HG03439 (cell line): Measurements from ENCODE around the gene RTP2.
"Not testable (repeated sequence)": the region's sequence is repeated elsewhere in the genome, so short reads cannot be mapped to it uniquely, and the experiment has no call there.

ENCODE experiments used
- ATAC-seq: cut with Tn5 transposase; IDR thresholded peaks from one replicate; pipeline ENCODE4 v1.9.1; 2021; ENCODE audit warnings: mild to moderate bottlenecking, moderate library complexity; ENCODE audit not compliant: unreplicated experiment

Gene RTP2

DNA sequence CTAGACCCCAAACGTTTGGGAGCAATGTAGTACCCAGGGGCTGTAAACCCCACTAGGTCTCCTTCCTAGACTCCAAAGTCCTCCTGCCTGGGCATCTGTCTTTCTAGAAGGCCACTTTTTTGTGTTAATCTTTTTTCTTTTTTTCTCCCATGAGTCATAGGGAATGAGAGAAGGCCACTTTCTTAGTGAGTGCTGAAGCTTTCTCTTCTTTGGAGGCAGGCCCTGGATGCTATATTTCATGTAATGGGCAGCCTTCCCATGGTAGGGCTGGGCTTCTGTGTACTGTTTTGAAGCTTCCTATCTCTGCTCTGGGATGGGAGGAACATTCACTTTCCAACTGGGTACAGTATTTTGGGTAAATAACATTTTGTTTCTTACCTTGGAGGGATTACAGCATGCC is 15.2 kb upstream of the RTP2 start:
- ATAC-seq: no peak

DNA sequence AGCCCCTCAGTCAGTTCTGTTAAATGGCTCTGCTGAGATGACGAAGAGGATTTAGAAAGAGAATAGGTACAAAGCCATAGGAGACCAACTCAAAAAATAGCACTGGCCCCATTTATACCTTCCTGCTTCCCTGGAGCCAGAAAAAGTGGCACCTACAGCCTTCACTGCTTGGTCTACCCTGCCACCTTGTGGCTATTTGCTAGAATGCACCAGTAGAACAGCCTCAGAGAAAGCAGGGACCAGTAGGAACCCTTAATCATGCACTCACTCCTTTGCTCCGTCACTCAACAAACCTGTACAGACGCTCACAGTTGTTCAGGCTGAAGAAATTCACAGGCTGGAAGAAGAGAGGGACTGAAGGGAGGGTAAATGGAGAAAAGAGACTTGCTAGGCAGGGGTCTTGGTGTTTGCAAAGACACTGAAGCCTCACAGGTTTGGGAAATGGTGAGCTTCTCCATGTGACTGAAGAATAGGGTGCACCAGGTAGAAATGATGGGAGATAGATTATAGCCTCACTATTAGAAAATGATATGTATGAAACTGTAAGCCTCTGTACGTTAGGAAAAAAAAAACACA is 12.1 kb upstream of the RTP2 start:
- ATAC-seq: peak; percentile 82

DNA sequence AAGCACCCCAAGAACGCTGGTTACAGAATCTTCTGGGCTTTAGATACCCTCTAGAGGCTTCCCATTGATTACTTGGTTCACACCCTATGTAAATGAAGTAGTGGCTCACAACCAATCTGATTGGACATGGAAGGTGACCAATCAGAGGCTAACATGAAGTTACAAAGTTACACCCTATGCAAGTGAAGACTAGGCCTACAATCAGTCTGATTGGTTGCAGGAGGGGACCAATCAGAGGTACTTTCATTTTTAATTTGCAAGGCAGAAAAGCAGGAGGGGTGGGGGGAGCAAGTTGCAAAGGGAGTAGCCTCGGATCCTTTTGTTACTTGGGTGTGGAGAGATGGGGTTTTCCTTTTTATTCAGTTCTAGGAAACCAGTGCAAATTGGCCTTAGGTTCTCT is 11.1 kb upstream of the RTP2 start:
- ATAC-seq: no peak

DNA sequence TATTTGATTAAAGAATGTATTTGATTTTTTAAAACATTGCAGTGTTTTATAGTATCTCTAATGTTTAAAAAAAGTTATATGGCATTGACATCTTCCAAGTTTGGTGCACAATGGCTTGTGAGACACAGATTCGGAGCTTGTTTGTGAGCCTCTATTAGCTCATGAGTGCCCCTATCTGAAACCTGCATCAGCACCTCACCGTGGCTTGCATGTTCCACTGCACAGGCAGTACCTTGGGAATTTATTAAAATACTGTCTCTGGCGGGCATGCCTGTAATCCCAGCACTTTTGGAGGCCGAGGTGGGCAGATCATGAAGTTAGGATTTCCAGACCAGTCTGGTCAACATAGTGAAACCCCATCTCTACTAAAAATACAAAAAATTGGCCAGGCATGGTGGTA is 6.8 kb upstream of the RTP2 start:
- no peak for ATAC-seq

DNA sequence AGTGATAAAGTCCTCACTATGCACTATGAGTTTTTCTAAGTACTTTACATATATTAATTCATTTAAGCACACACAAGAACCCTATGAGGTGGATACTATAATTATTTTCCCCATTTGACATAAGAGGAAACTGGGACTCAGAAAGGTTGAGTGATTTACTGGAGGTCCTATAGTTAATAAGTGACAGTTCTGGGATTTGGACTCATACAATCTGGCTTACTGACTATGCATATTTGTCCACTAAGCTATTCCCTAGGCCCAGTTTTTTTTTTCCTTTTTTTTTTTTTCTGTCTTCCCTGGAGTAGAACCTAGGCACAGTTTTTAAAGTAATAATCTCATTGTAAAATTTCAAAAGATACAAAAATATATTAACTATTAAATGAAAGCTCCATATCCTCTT is 6.3 kb upstream of the RTP2 start:
- no peak for ATAC-seq

GRCh38 chr3:187706971-187707370 is 4.6 kb upstream of the RTP2 start:
- ATAC-seq: no peak

GRCh38 chr3:187705164-187705563 is 2.8 kb upstream of the RTP2 start:
- no peak for ATAC-seq

DNA sequence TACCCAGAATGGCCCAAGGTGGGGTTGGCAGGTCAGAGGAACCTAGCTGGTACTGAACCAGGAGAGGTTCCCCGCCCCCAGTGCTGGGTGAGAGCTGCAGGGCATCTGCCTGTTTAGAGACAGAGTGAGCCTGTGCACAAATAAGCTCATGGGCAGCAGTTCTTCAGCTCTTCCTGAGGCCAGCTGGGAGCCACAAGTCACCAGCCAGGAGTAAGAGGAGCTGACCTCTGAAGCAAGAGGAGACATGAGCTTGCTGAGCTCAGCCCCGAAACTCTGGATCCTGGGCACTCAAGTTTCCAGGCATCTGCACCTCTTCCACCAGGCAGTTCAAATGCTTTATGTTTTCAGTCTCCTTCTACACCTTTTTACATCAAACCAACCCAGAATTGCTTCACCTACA is 2.1 kb downstream of the RTP2 start:
- no peak for ATAC-seq

GRCh38 chr3:187698499-187699399 is 3.6 kb downstream of the RTP2 start:
- ATAC-seq: no peak

DNA sequence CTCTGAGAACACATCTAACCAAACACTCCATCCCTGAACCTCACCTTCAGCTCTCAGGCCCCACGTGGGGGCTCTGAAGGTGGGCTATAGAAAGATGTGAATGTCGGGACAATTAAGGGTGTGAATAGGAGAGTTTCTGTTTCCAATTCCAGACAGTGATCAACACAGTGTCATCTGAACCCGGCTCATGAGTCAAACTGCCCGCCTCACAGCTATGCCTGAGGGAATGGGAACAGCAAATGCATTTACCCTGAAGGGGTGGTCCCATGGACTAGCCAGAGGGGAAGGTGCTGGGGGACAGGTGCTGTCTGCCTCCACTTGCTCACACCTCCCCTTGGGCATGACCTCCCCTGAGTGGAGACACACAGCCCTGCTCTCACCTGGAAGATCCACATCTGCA is 6.3 kb downstream of the RTP2 start:
- ATAC-seq: no peak

GRCh38 chr3:187695449-187695848 is 6.9 kb downstream of the RTP2 start:
- ATAC-seq: no peak

DNA sequence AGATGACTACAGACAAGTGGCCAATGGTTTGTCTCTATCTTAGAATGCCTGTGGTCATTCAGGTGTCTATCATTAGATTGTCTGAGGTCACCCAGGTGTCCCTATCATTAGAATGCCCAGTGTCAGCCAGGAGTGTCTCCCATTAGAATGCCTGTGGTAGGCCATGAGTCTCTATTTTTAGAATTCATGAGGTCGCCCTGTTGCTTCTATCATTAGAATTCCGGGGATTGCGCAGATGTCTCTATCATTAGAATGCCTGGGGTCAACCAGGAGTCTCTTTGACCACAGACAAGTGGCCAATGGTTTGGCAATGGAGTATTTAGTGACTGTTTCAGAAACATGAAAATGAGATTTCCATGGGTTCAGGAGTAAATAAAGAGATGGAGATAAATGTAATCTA is 7.6 kb downstream of the RTP2 start:
- no peak for ATAC-seq

- ATAC-seq: no peak
These were observed 8.9 kb downstream of the RTP2 start for GRCh38 chr3:187693431-187693830.

DNA sequence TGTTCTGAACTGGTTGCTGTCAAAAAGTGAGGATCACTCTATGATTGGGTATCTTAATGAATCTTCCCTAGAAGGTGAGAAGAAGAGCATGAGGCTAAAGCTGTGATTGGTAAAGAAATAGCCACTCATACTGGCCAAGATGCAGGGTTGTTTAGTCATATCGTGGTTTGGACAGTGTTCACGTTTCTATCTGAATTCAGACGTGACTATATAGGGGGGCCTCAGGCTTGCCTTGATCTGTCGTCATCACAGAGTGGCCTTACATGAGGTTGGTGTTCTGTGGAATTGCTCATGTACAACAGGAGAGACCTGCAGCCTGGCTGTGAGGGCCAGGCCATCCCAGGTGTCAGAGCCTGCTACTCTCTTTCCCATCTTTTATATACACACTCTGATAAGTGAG is 12.4 kb downstream of the RTP2 start:
- no peak for ATAC-seq

DNA sequence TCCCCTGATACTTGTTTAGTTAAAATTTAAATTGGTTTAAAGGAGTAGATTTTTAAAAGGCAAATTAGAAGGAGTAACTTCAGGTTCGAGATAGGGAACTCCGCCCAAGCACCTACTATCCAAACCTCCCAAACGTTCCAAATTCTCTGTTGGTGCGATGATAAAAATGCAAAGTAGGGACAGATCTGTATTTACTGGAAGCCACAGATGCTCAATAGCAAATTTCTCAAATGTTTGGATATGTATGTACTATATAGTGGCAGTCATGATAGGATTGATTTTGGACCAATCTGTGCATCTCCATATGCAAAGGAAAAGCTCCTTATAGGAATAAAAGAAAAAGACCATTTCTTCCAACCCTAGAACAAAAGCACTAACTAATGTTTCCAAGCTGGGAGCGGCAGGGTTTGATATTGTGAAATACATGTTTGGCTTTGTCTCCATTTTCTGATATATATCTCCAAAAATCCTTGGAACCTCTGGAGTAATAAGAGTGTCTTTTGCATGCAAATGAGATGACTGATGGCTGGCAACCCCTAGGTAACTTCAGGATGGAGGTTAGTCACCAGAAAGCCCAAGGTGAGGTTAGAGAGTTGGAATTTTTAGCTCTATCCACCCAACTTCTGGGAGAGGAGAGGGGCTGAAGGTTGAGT is 15.6 kb downstream of the RTP2 start:
- ATAC-seq: no peak

DNA sequence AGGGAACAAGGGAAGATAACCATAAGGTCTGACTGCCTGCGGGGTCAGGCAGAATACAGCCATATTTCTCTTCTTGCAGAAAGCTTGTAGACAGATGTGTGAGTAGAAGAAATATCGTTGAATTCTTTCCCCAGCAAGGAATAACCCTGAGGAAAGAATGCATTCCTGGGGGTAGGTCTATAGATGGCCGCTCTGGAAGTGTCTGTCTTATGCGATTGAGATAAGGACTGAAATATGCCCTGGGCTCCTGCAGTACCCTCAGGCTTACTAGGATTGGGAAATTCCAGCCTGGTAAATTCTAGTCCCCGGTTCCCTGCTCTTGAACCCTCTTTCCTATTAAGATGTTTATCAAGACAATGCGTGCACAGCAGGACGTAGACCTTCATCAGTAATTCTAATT is 16.4 kb downstream of the RTP2 start:
- no peak for ATAC-seq

DNA sequence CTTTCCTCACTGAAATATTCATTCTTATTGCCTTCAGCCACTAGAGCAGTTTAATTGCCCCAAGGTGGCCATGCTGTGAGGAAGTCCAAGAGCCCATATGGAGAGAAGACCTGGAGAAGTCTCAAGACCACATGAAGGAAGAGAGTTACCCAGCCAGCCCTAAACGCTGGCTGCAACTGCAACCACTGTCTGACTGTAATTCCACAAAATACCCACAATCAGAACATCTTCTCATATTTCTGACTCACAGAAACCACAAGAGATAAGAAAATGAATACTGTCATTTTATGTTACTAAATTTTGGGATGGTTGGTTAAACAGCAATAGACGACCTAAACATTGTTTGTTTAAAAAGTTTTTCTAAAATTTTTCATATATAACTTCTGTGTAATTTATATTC is 17.5 kb downstream of the RTP2 start:
- no peak for ATAC-seq

DNA sequence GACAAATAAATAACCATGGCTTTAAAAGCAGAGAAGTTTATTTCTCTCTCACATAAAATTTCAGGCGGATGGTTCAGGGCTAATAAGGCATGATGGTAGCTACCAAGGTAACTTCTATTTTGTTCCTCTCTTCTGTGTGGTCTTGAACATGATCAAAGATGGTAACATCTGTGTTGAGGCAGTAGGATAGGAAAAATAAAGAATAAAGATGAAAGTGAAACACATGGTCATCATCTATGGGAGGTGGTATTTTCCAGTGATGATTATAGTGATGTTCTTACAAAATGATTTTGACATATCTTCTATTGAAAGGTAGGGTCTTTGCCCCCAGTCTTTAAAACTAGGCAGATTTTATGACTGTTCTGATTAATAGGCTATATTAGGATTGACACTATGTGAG is 17.9 kb downstream of the RTP2 start:
- ATAC-seq: no peak

- not testable (repeated sequence) for ATAC-seq
These were observed 20.6 kb downstream of the RTP2 start for GRCh38 chr3:187681756-187682155.

DNA sequence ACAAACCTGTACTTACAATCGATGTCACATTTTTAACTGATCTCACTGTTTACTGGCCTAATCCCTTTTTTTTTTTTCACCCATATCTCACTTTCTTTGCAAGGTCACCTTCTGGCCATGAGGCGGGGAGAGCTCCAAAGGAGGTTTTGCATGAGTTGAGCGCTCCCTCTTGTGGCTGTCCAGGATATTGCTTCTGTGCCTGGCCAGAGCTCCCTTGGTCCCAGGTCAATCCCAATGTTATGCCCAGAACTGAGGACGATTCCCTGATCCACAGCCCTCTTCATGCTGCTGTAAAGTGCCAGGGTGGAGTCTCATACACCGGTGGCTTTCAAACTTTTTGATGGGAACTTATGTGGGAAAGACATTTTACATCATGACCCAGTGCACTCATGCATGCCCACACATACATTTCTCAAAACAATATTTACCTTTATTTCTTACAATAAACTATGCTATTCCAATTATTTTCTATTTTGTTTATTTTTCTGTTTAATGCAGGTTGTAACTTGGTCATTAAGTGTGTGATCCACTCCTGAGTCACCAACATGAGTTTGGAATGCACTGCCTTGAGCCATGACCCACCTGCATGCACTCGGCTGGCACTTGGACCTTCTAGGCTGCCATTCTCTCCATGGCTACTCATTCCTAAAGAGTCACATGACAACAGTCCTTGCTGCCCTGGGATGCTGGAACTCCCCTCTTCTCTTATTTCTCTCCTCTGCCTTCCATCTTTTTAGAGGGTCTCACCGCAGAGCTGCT is 22.5 kb downstream of the RTP2 start:
- ATAC-seq: peak; percentile 69

GRCh38 chr3:187678726-187679268 is 23.6 kb downstream of the RTP2 start:
- no peak for ATAC-seq
